ENCODE results near the gene CHST3.

CHST3 gene

GRCh38 chr10:72010234-72010973 lies 46.2 kb downstream of the CHST3 start:
- DNase-seq (ENCODE audit: low spot score) = no peak

- DNase-seq (ENCODE audit: low spot score) = no peak
Measured at GRCh38 chr10:72011016-72011415, 46.8 kb downstream of the CHST3 start.

- DNase-seq (ENCODE audit: low spot score) = peak; percentile 78
Measured at GRCh38 chr10:72011468-72011867, 47.3 kb downstream of the CHST3 start.

GRCh38 chr10:72011976-72012512 lies 47.8 kb downstream of the CHST3 start:
- DNase-seq (ENCODE audit: low spot score) = no peak

- DNase-seq (ENCODE audit: low spot score) = no peak
Measured at GRCh38 chr10:72012796-72013195, 48.6 kb downstream of the CHST3 start.

- DNase-seq (ENCODE audit: low spot score) = no peak
Measured at GRCh38 chr10:72013202-72013945, 49.2 kb downstream of the CHST3 start.

- DNase-seq (ENCODE audit: low spot score) = no peak
Measured at GRCh38 chr10:72014197-72014596, 50.0 kb downstream of the CHST3 start.

- DNase-seq (ENCODE audit: low spot score) = no peak
Measured at GRCh38 chr10:72014785-72015480, 50.7 kb downstream of the CHST3 start.

GRCh38 chr10:72015841-72016240 lies 51.6 kb downstream of the CHST3 start:
- no peak for DNase-seq (ENCODE audit: low spot score)

- DNase-seq (ENCODE audit: low spot score) = no peak
Measured at GRCh38 chr10:72016608-72017300, 52.6 kb downstream of the CHST3 start.

GRCh38 chr10:72019085-72019876 lies 55.1 kb downstream of the CHST3 start:
- no peak for DNase-seq (ENCODE audit: low spot score)

- DNase-seq (ENCODE audit: low spot score) = no peak
Measured at GRCh38 chr10:72020914-72021809, 57.0 kb downstream of the CHST3 start.

GRCh38 chr10:72022228-72022627 lies 58.0 kb downstream of the CHST3 start:
- DNase-seq (ENCODE audit: low spot score) = no peak

- no peak for DNase-seq (ENCODE audit: low spot score)
Measured at GRCh38 chr10:72024596-72024995, 60.4 kb downstream of the CHST3 start.

GRCh38 chr10:72025400-72025799 lies 61.2 kb downstream of the CHST3 start:
- DNase-seq (ENCODE audit: low spot score) = no peak

- no peak for DNase-seq (ENCODE audit: low spot score)
Measured at GRCh38 chr10:72025832-72026231, 61.6 kb downstream of the CHST3 start.

- DNase-seq (ENCODE audit: low spot score) = no peak
Measured at GRCh38 chr10:72026278-72027111, 62.3 kb downstream of the CHST3 start.

GRCh38 chr10:72027498-72027897 lies 63.3 kb downstream of the CHST3 start:
- no peak for DNase-seq (ENCODE audit: low spot score)

- DNase-seq (ENCODE audit: low spot score) = no peak
Measured at GRCh38 chr10:72029414-72029813, 65.2 kb downstream of the CHST3 start.
